Metanephros (tissue), 1 donor: ENCODE measurements around the gene RYK. TPM values are rescaled to one million over a fixed set of nuclear protein-coding genes. Genes with fewer than 3 reads are reported as not detected.

Experiments
- total RNA-seq: library from RNA; depleted of rRNA; stranded (reverse); fragments of >200 nt; gene quantifications from one replicate; pipeline ENCODE4 v1.2.3, GENCODE V29; 2014

RYK gene
- 95.3 TPM for total RNA-seq

DNA sequence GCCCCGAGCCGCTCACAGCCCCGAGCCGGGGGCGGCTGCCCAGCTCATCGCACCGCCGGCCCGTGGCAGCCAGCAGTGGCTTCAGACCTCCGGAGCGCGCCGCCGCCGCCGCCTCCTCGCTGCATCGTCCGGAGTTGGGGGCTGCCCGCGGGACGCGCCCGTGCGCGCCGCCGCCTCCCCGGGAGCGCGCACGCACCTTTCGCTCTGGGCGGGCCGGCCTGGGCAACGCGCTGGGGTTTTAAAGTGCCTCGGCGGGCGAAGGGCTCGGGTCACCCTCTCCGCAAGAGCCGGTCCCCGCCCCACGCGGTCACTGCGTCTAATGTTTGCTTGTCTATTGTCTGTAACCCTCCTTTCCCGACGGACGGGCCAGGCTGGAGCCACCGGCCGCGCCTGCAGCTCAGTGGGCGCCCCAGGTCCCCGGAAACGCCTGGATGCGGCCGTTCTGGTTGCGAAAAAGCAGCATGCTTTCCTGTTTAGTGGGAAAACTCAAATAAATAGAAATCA, at the start of gene RYK:
Gene RYK (minus strand): TSS at position 143 of the 504 bp plus-strand sequence. CDS start 205 bp downstream, outside the sequence.

Other genes with a start within 250 kb of the RYK start
- 17.1 TPM for gene SLCO2A1, start 220.9 kb downstream of the RYK start, total RNA-seq
- 149 TPM for gene AMOTL2, start 123.6 kb upstream of the RYK start, total RNA-seq
- 39.6 TPM for gene ANAPC13, start 235.1 kb upstream of the RYK start, total RNA-seq
- 18.3 TPM for gene CEP63, start 235.2 kb upstream of the RYK start, total RNA-seq